Large intestine (tissue), 12 donors: Measurements from ENCODE around the gene IFNA6. TPM values are rescaled to one million over a fixed set of nuclear protein-coding genes. Genes with fewer than 3 reads are reported as not detected.
"Not testable (repeated sequence)": the region's sequence is repeated elsewhere in the genome, so short reads cannot be mapped to it uniquely, and the experiment has no call there.

Experiments used
- DNase-seq, 2 donors: peaks; one replicate each; pipeline versions ENCODE4 v3.0.0 to v3.0.0-alpha.2; 2013
- H3K27ac ChIP-seq: one replicate; pipeline ENCODE4 v1.5.1; 2013; ENCODE audit warnings: low read length
- H3K27me3 ChIP-seq: 2 replicates; pipeline ENCODE4 v1.6.1; 2013; ENCODE audit warnings: low read length; ENCODE audit not compliant: control insufficient read depth, insufficient read depth
- H3K36me3 ChIP-seq: 2 replicates; pipeline ENCODE4 v1.6.1; 2013; ENCODE audit warnings: low read length; ENCODE audit not compliant: control insufficient read depth, insufficient read depth
- H3K4me1 ChIP-seq: one replicate; pipeline ENCODE4 v1.6.1; 2013; ENCODE audit warnings: low read length; ENCODE audit not compliant: control insufficient read depth, insufficient read depth
- H3K4me3 ChIP-seq: one replicate; pipeline ENCODE4 v1.5.1; 2013; ENCODE audit warnings: low read length
- H3K9me3 ChIP-seq: one replicate; pipeline ENCODE4 v1.6.1; 2013; ENCODE audit warnings: mild to moderate bottlenecking, low read depth, low read length, moderate library complexity; ENCODE audit not compliant: control insufficient read depth
- WGBS: methylation state at CpG from one replicate; pipeline ENCODE4 v1.1.5; 2013; ENCODE audit warnings: low lambda C conversion rate; ENCODE audit not compliant: insufficient coverage; 5-methylcytosine and 5-hydroxymethylcytosine counted together
- long read RNA-seq, 11 donors: transcript quantifications; one replicate each; lab custom pipeline, GENCODE V29; 2026
- polyA plus RNA-seq: library from polyadenylated mRNA; unstranded; fragments of 120-200 nt; gene quantifications from one replicate; pipeline ENCODE4 v1.2.1, GENCODE V29; 2013

Gene IFNA6
- polyA plus RNA-seq = not detected
- long read RNA-seq, donor 1 = 0 reads
- long read RNA-seq, donor 2 = 0 reads
- long read RNA-seq, donor 3 = 0 reads
- long read RNA-seq, donor 4 = 0 reads
- long read RNA-seq, donor 5 = 0 reads
- long read RNA-seq, donor 6 = 0 reads
- long read RNA-seq, donor 7 = 0 reads
- long read RNA-seq, donor 8 = 0 reads
- long read RNA-seq, donor 9 = 0 reads
- long read RNA-seq, donor 10 = 0 reads
- long read RNA-seq, donor 11 = 0 reads

- Histone ChIP-seq H3K4me1 (no peaks in the 10 kb centered on the region), H3K9me3 (no peaks in the 10 kb centered on the region), H3K27me3 (peaks cover 6% of the 10 kb centered on the region), H3K4me3 (no peak within 1 kb of the TSS), H3K36me3 (no peaks in the 10 kb centered on the region), H3K27ac (no peak within 1 kb of the TSS)
- no peak for DNase-seq
- WGBS = 100% methylated on average over 1 of the region's 1 CpG
These were observed at the start of gene IFNA6 for GRCh38 chr9:21350787-21351186. Gene IFNA6 (minus strand): TSS chr9:21350887. CDS start chr9:21350887, 0 bp downstream.

- H3K4me1 ChIP-seq = no peaks in the 10 kb centered on the region
- peaks cover 3% of the 10 kb centered on the region for H3K9me3 ChIP-seq
- no peak overlapping the region for H3K27ac ChIP-seq
- H3K4me3 ChIP-seq = no peak overlapping the region
- H3K36me3 ChIP-seq = no peaks in the 10 kb centered on the region
- DNase-seq = no peak
- WGBS = no CpG with 5 or more reads among the region's 3 CpGs
- peaks cover 53% of the 10 kb centered on the region for H3K27me3 ChIP-seq
These were observed 49.3 kb upstream of the IFNA6 start for GRCh38 chr9:21399956-21400355.

DNA sequence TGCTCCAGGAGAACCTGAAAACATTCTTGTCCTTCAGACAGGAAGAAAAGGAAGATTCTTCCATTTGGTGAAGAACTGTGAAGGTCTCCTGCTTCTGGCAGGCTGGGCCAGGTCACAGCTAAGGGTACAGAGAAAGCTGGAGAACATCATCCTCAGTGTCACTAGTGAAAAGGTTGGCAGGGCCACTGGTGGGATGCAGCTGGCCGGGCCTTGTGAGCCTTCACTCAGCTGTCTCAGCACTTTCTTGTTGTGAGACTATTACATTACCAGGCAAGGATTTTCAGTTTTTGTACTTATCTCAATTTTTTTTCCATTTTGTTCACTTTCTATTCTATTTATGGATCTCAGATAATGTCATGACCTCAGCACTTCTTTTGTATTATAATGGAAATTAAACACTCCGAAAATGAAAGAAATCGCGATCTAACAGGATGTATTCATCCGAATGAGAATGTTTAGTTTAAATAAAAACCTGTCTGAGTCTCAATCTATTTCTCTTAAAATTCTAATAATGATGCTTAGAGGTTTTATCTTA, 48.3 kb upstream of the IFNA6 start:
- H3K4me3 ChIP-seq = no peak overlapping the region
- no peaks in the 10 kb centered on the region for H3K4me1 ChIP-seq
- H3K36me3 ChIP-seq = no peaks in the 10 kb centered on the region
- no peak for DNase-seq
- WGBS = 100% methylated on average over 2 of the region's 5 CpGs
- peaks cover 52% of the 10 kb centered on the region for H3K27me3 ChIP-seq
- H3K9me3 ChIP-seq = peaks cover 3% of the 10 kb centered on the region
- H3K27ac ChIP-seq = no peak overlapping the region

- no peaks in the 10 kb centered on the region for H3K9me3 ChIP-seq
- peak in 1 of 2 donors; percentile 39 for DNase-seq
- no peaks in the 10 kb centered on the region for H3K4me1 ChIP-seq
- no peaks in the 10 kb centered on the region for H3K36me3 ChIP-seq
- H3K27ac ChIP-seq = no peak overlapping the region
- H3K4me3 ChIP-seq = peak overlapping the region; percentile 35
- peaks cover 38% of the 10 kb centered on the region for H3K27me3 ChIP-seq
- WGBS = no CpG with 5 or more reads among the region's 40 CpGs
These were observed 45.4 kb upstream of the IFNA6 start for GRCh38 chr9:21395778-21396717.

- Histone ChIP-seq H3K4me3 (no peak overlapping the region), H3K36me3 (no peaks in the 10 kb centered on the region), H3K27ac (no peak overlapping the region), H3K4me1 (no peaks in the 10 kb centered on the region), H3K27me3 (peaks cover 23% of the 10 kb centered on the region), H3K9me3 (no peaks in the 10 kb centered on the region)
- no CpG with 5 or more reads among the region's 6 CpGs for WGBS
- DNase-seq = no peak
These were observed 41.6 kb upstream of the IFNA6 start for GRCh38 chr9:21392270-21392669.

DNA sequence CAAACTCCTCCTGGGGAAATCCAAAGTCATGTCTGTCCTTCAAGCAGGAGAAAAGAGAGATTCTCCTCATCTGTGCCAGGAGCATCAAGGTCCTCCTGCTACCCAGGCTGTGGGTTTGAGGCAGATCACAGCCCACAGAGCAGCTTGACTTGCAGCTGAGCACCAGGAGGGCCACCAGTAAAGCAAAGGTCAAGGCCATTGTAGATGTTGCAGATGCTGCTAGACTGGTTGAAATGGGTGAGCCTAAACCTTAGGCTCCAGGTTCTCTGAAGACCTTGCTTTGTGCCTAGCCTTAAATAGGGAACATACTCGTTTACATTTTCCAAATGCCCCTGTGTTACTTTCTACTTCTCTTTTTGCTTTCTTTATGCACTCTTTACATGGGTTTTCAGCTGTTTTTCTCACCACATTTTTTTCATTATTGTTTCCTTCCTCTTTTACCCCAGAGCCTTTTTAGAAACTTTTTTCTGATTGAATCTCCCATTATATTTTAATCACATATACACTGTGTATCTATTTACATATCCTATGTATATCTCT, 34.5 kb upstream of the IFNA6 start, which contains the start of gene IFNA2:
TSS of gene IFNA2 (minus strand) at position 268 of the 540 bp plus-strand sequence. CDS start at position 199, 69 bp downstream.
- H3K36me3 ChIP-seq = no peaks in the 10 kb centered on the region
- no peak for DNase-seq
- H3K27me3 ChIP-seq = peaks cover 9% of the 10 kb centered on the region
- no peaks in the 10 kb centered on the region for H3K9me3 ChIP-seq
- no peak within 1 kb of the TSS for H3K27ac ChIP-seq
- WGBS = 73% methylated on average over 1 of the region's 1 CpG
- no peaks in the 10 kb centered on the region for H3K4me1 ChIP-seq
- no peak within 1 kb of the TSS for H3K4me3 ChIP-seq

- H3K27me3 ChIP-seq = peaks cover 9% of the 10 kb centered on the region
- no peak overlapping the region for H3K4me3 ChIP-seq
- no peaks in the 10 kb centered on the region for H3K9me3 ChIP-seq
- no peak overlapping the region for H3K27ac ChIP-seq
- 70% methylated on average over 4 of the region's 4 CpGs for WGBS
- DNase-seq = no peak
- no peaks in the 10 kb centered on the region for H3K36me3 ChIP-seq
- no peaks in the 10 kb centered on the region for H3K4me1 ChIP-seq
These were observed 32.9 kb upstream of the IFNA6 start for GRCh38 chr9:21383627-21384026.

GRCh38 chr9:21381448-21382339, 31.0 kb upstream of the IFNA6 start:
- Histone ChIP-seq H3K27ac (no peak overlapping the region), H3K36me3 (no peaks in the 10 kb centered on the region), H3K4me3 (no peak overlapping the region), H3K4me1 (no peaks in the 10 kb centered on the region), H3K9me3 (no peaks in the 10 kb centered on the region), H3K27me3 (peaks cover 9% of the 10 kb centered on the region)
- WGBS = no CpG with 5 or more reads among the region's 5 CpGs
- DNase-seq = no peak

DNA sequence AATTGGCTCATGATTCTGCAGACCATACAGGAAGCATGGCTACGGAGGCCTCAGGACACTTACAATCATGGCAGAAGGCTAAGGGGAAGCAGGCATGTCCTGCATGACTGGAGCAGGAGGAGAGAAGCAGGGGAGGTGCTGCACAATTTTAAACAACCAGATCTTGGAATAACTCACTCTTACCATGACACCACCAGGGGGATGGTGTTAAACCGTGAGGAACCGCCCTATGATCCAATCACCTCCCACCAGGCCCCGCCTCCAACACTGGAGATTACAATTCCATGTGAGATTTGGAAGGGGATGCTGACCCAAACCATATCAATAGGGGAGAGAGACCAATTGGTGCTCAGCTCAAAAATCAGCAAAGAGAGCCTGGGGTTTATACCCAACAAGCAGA, 20.8 kb upstream of the IFNA6 start:
- not testable (repeated sequence) for H3K27ac ChIP-seq, H3K4me3 ChIP-seq, H3K36me3 ChIP-seq, H3K4me1 ChIP-seq, H3K9me3 ChIP-seq, H3K27me3 ChIP-seq, DNase-seq
- WGBS = no CpG with 5 or more reads among the region's 4 CpGs
